Activated CD8-positive, alpha-beta T cell treated with anti-CD3 and anti-CD28 coated beads for 36 hours (primary cell): ENCODE results near the gene ZBTB2. TPM values are rescaled to one million over a fixed set of nuclear protein-coding genes. Genes with fewer than 3 reads are reported as not detected.

Experiments used
- ATAC-seq: fragments of 200-7000 bp; cut with Tn5 transposase; one replicate; pipeline ENCODE4 v1.10.0; 2021; ENCODE audit warnings: mild to moderate bottlenecking, moderate library complexity
- CTCF ChIA-PET: fragments of 350-600 bp; sonication (Branson Sonifier 250); formaldehyde crosslinking; loops from one replicate; lab custom pipeline; 2021; ENCODE audit warnings: antibody characterized with exemption; lab: Charles Lee
- POLR2A ChIA-PET: fragments of 350-600 bp; sonication (Branson Sonifier 250); formaldehyde crosslinking; loops from one replicate; lab custom pipeline; 2021; ENCODE audit warnings: antibody characterized with exemption; lab: Charles Lee
- DNase-seq: peaks from one replicate; pipeline ENCODE4 v3.0.0-alpha.2; 2020
- H3K27ac Mint-ChIP-seq: one replicate; pipeline ENCODE4 v1.8.0; 2021; ENCODE audit warnings: mild to moderate bottlenecking, mixed read lengths
- H3K27me3 Mint-ChIP-seq: one replicate; pipeline ENCODE4 v1.8.0; 2021; ENCODE audit warnings: mixed read lengths
- H3K36me3 Mint-ChIP-seq: one replicate; pipeline ENCODE4 v1.8.0; 2021; ENCODE audit warnings: low read depth, mixed read lengths
- H3K4me1 Mint-ChIP-seq: one replicate; pipeline ENCODE4 v1.8.0; 2021; ENCODE audit warnings: low read depth, mixed read lengths
- H3K4me3 Mint-ChIP-seq: one replicate; pipeline ENCODE4 v1.8.0; 2021; ENCODE audit warnings: mild to moderate bottlenecking, moderate library complexity, mixed read lengths
- H3K9me3 Mint-ChIP-seq: one replicate; pipeline ENCODE4 v1.8.0; 2021; ENCODE audit warnings: mixed read lengths
- CTCF ChIP-seq: fragments of 200-600 bp; IDR thresholded peaks from one replicate; pipeline ENCODE4 v1.8.0; 2022; ENCODE audit warnings: antibody characterized with exemption, mild to moderate bottlenecking
- intact Hi-C: fragments of 100-400 bp; cut with micrococcal nuclease; formaldehyde crosslinking; loops from one replicate; pipeline ENCODE4 v1.10.0; 2022
- total RNA-seq, 2 experiments: library from RNA; stranded (reverse); gene quantifications; one replicate each; pipeline ENCODE4 v1.2.3, GENCODE V29; 2021

ZBTB2 gene
- total RNA-seq, 2 experiments from 2014 or later: 16.5 to 16.7 TPM

- TF ChIP-seq CTCF: no peak
- Mint-ChIP-seq H3K4me1 (peaks cover 18% of the 10 kb centered on the region), H3K36me3 (peaks cover 47% of the 10 kb centered on the region), H3K9me3 (peaks cover 7% of the 10 kb centered on the region), H3K27me3 (no peaks in the 10 kb centered on the region), H3K4me3 (no peak overlapping the region), H3K27ac (no peak overlapping the region)
- CTCF ChIA-PET: interaction anchor here (2.2 kb wide), 1 partner anchor 11 kb away, joined by 9 read pairs; no protein-coding TSS in a partner anchor
- intact Hi-C loops: no loop called here
- no peak for DNase-seq
- no peak for ATAC-seq
- POLR2A ChIA-PET: no interaction called here
These were observed 26.1 kb upstream of the ZBTB2 start for GRCh38 chr6:151417477-151417876.

GRCh38 chr6:151414641-151415260 is 23.4 kb upstream of the ZBTB2 start:
- Mint-ChIP-seq H3K27ac (no peak overlapping the region), H3K4me3 (no peak overlapping the region), H3K4me1 (peaks cover 18% of the 10 kb centered on the region), H3K36me3 (peaks cover 55% of the 10 kb centered on the region), H3K9me3 (peaks cover 7% of the 10 kb centered on the region), H3K27me3 (no peaks in the 10 kb centered on the region)
- DNase-seq (no peak), ATAC-seq (no peak)
- ChIA-PET POLR2A (no interaction called here), CTCF (interaction anchor here (1.3 kb wide), 1 partner anchor 25 kb away, joined by 3 read pairs; no protein-coding TSS in a partner anchor)
- intact Hi-C loops: no loop called here
- TF ChIP-seq CTCF: no peak

GRCh38 chr6:151413372-151414145 is 22.2 kb upstream of the ZBTB2 start:
- Mint-ChIP-seq H3K4me1 (peaks cover 18% of the 10 kb centered on the region), H3K27ac (no peak overlapping the region), H3K4me3 (no peak overlapping the region), H3K9me3 (peaks cover 7% of the 10 kb centered on the region), H3K27me3 (no peaks in the 10 kb centered on the region), H3K36me3 (peaks cover 64% of the 10 kb centered on the region)
- POLR2A ChIA-PET: interaction anchor here (0.8 to 1.2 kb wide), 4 partner anchors 13 to 25 kb away, joined by 3 to 6 read pairs (median 5); no protein-coding TSS in a partner anchor
- no peak for TF ChIP-seq CTCF
- intact Hi-C loops: no loop called here
- ATAC-seq (peak; percentile 93), DNase-seq (peak; percentile 67)
- CTCF ChIA-PET: interaction anchor here (0.8 kb wide), 1 partner anchor 16 kb away, joined by 3 read pairs; no protein-coding TSS in a partner anchor

GRCh38 chr6:151412909-151413308 is 21.6 kb upstream of the ZBTB2 start:
- Mint-ChIP-seq H3K4me1 (peaks cover 18% of the 10 kb centered on the region), H3K4me3 (no peak overlapping the region), H3K36me3 (peaks cover 64% of the 10 kb centered on the region), H3K27ac (no peak overlapping the region), H3K9me3 (peaks cover 7% of the 10 kb centered on the region), H3K27me3 (no peaks in the 10 kb centered on the region)
- TF ChIP-seq CTCF: no peak
- POLR2A ChIA-PET: interaction anchor here (1.2 kb wide), 2 partner anchors 15 to 26 kb away, joined by 3 to 6 read pairs; no protein-coding TSS in a partner anchor
- intact Hi-C loops: no loop called here
- no peak for ATAC-seq
- CTCF ChIA-PET: no interaction called here
- DNase-seq: no peak

- DNase-seq (no peak), ATAC-seq (no peak)
- Mint-ChIP-seq H3K36me3 (peaks cover 60% of the 10 kb centered on the region), H3K4me1 (peaks cover 23% of the 10 kb centered on the region), H3K27me3 (no peaks in the 10 kb centered on the region), H3K4me3 (no peak overlapping the region), H3K27ac (peak overlapping the region; percentile 27), H3K9me3 (peaks cover 5% of the 10 kb centered on the region)
- no peak for TF ChIP-seq CTCF
- intact Hi-C loops: no loop called here
- ChIA-PET CTCF (no interaction called here), POLR2A (no interaction called here)
These were observed 18.3 kb upstream of the ZBTB2 start for GRCh38 chr6:151409679-151410078.
